Activated CD4-positive, CD25-positive, alpha-beta regulatory T cell (primary cell): ENCODE results near the gene GPR157.

Source experiments
- DNase-seq, 4 experiments: peaks; one replicate each; lab custom pipeline; 2025; lab: John Stamatoyannopoulos, UW

GPR157 gene

GRCh38 chr1:9087411-9088125 is 41.3 kb downstream of the GPR157 start:
- no peak for DNase-seq

DNA sequence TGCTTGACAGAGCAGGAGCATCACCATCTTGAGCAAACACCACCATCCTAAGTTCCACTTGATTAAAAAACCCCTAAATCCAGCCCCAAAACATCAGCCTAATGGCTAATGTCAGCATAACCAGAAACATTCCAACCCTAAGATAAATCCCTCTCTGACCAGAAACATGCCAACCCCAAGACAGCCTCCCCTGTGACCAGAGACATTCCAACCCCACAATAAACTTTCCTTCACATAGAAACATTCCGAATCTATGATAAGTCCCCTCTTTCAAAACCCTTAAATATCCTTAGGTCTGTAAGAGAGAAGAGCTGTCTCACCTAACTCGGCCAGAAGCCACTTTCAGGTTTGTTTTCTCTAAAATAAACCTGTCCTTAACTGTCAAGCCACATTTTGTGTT is 42.1 kb downstream of the GPR157 start:
- no peak for DNase-seq

- no peak for DNase-seq
Observed at GRCh38 chr1:9086045-9086444, 42.9 kb downstream of the GPR157 start.

DNA sequence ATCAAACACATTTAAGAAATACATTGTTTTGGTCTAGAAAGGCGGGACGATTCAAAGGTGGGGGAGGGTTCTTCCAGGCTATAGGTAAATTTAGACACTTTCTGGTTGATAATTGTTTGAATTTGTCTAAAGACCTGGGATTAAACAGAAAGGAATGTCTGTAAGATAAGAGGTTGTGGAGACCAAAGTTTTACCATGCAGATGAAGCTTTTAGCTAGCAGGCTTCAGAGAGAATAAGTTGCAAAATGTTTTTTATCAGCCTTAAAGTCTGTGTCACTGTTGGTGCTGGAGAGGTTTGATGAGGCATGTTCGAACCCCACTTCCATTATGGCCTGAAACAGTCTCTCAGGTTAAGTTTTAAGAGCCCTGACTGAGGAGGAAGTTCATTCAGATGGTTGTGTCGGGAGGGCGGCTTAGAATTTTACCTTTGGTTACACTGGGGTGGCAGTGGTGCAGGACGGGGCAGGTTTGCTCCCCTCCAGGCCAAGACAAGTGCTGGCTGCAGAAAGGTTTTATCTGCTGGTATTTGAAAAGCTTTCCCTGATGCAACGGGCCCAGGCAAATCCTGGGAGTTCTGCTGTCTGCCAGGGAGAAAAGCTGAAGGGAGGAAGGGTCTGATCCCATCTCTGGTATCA is 43.5 kb downstream of the GPR157 start:
- no peak for DNase-seq

GRCh38 chr1:9084906-9085305 is 44.0 kb downstream of the GPR157 start:
- DNase-seq, result no peak

DNA sequence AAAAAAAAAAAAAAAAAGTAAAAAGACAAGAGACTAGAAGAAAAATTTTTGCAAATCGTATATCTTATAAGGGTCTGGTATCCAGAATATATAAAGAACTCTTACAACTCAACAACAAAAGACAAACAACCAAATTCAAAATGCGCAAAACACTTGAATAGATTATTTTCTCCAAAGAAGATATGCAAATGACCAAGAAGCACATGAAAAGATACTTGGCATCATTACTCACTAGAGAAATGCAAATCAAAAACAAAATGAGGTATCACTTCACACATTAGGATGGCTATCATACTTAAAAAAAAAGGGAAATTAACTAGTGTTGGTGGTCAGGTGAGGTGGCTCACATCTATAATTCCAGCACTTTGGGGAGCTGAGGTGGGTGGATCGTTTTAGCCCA is 47.4 kb downstream of the GPR157 start:
- DNase-seq, result no peak

DNA sequence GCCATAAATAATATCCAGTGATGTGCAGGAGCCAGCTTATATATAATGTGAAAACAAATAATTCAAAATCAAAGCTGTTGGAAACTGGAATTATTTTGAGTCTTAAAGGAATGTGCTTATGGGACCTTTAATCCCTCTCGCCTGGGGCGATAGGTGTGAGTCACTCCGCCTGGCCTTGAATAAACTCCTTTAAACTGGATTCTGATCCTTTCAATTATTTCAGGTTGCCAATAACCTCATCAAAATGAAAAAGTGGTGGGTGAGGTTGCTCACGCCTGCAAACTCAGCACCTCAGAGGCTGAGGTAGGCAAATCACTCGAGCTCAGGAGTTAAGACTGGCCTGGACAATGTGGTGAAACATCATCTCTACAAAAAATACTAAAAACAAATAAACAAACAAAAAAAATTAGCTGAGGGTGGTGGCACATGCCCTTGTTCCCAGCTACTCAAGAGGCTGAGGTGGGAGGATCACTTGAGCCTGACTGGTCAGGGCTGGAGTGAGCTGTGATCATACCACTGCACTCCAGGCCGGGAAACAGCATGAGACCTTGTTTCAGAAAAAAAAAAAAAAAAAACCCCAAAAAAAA is 48.1 kb downstream of the GPR157 start:
- DNase-seq, result no peak

DNA sequence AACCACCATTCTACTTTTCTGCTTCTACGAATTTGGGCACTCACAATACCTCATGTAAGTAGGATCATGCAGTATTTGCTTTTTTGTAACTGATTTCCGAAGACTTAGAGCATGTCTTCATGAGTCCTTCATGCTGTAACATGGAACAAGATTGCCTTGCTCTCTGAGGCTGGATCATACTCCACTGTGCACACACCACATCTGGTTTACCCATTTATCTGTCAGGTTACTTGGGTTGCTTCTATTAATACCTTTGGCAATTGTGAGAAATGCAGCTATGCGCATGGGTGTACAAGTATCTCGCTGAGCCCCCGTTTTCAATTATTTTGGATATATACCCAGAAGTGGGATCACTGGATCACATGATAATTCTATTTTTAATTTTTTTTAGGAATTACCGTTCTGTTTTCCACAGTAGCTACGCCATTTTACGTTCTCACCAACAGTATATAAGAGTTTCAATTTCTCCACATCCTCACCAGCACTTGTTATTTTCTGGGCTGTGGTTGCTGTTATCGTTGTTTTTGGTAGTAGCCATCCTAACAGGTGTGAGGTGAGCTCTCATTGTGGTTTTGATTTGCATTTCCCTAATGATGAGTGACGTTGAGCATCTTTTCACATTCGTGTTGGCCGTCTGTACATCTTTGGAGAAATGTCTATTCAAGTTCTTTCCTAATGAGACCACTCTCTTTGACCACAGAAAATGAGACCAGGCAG is 48.8 kb downstream of the GPR157 start:
- DNase-seq, result no peak

DNA sequence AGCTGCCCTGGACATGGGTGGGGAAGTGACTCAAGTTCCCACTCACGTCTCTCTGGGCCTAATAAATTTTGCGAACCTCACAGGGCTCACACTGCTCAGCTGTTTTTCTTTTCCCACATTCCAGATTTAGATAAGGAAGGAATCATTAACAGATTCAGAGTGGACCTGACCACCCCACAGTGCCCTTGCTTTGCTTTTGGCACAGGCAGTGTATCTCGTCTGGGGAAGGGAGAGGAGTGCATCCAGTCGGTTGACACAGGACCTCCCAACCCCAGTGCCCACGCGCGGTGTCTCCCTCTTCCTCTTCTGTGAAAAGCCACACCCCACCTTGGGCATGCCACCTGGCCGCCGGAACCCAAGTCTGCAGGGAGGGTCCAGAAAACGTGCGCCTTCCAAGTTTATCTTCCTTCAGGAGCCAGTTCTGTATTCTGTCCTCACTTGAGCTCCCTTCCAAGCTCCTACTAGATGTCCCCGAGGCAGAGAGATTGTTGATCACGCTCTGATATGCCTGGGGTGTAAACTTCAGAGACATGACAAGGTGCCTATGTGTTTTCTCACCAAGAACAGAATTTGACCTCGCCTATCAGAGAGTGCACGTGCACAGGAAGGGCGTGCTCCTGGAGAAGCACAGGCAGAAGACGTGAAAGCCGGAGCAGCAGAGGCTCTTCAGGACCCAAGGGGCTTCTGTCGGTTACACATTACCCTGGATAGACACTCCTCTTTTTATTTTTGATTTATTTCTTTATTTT is 50.0 kb downstream of the GPR157 start:
- no peak for DNase-seq

DNA sequence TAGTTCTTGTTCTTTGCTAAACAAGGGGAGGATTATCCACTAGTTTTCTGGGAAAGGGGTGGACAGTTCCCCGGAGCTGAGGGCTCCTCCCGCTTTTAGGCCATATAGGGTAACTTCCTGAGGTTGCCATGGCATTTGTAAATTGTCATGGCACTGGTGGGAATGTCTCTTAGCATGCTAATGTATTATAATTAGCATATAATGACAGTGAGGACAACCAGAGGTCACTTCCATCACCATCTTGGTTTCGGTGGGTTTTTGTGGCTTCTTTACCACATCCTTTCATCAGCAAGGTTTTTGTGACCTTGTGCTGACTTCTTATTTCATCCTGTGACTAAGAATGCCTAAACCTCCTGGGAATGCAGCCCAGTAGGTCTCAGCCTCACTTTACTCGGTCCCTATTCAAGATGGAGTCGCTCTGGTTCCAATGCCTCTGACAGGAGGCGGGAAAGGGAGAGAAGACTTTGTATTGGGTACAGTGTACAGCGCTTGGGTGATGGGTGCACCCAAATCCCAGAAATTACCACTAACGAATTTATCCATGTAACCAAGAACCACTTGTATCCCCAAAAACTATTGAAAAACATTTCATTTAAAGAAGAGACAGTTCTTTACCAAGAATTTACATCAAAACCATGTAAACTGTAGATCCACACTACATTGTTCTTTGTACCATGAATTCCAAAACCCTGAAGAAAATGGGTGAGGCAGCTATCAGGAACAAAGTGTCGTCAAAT is 50.7 kb downstream of the GPR157 start:
- DNase-seq, result no peak

DNA sequence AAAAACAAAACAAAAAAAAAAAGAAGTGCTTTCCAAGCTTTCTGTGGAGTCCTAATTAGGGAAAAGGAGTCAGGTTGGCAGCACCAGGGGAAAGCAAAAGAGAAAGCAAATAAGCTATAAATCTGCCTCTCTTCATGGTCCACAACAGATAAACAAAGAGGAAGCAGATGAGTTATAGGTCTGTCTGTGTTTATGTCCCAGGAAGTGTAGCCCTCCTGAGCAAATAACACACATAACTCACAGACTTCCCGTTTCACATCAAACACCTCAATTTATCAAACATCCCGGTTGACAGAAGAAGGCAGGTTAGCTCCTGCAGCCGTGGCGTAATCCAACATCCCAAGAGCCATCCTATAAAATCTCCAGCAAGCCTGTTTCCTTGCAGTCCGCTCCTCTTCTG is 53.9 kb downstream of the GPR157 start:
- no peak for DNase-seq

DNA sequence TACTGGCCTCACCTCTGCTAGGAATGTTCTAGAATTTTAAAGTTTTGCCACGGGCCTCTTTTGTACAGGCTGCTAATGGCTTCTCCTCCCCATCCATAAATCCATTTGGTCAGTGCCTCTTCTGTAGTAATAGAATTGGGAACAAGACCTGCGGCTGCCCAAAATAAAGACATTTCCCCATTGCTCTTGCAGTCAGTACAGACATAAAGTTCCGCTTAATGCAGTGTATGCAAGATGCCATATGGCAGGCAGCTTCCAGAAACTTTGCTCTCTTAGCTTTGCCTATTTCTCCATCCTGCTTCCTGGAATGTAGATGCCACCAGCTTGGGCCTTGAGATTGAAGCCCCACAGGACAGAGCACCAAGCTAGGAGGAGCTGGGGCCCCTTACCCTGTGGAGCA is 55.8 kb downstream of the GPR157 start:
- DNase-seq, result no peak

GRCh38 chr1:9071554-9072235 is 57.2 kb downstream of the GPR157 start:
- DNase-seq, result no peak

- DNase-seq, result no peak
Observed at GRCh38 chr1:9070486-9070885, 58.4 kb downstream of the GPR157 start.

- no peak for DNase-seq
Observed at GRCh38 chr1:9069326-9070100, 59.4 kb downstream of the GPR157 start, which contains the start of gene SLC2A5. Gene SLC2A5 (minus strand): TSS chr1:9069635. CDS start chr1:9069536, 99 bp downstream.

- no peak for DNase-seq
Observed at GRCh38 chr1:9068981-9069325, 59.9 kb downstream of the GPR157 start.

DNA sequence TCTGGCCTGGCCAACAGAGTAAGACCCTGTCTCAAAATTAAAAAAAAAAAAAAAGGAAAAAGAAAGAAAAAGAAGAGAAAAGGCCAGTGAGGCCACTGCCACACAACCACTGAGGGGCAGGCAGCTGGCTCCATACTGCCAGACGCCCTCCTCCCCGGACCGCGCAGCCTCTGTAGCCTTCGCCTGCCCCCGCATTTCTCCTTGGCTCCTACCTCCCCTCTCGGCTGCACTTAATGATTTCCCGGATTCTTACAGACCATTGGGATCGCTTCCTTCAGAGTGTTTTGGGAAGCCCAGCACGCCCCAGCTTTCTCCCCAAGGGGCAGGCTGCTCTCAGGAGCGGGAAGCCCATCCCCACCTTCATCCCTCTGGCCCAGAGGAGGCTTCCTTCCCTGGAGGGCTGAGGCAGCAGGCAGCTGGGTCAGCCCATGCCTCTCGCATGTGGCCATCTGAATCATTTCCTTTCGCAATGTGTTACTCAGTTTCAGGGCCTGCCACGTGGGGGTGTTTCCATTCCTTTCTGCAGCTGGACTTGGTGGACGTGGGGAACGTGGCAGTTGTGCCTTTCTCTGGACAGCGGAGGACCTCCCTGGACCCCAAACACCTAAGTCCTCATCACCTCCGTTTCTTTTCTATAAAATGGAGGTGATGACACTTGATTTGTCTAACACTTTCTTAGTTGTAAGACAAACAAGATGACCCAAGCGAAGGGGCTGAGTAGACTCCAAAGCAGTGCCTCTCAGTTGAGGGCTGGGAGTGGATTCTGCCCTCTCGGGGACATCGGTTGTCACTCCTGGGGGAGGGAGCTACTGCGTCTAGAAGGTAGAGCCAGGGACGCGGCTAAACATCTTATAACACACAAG is 61.7 kb downstream of the GPR157 start:
- no peak for DNase-seq

DNA sequence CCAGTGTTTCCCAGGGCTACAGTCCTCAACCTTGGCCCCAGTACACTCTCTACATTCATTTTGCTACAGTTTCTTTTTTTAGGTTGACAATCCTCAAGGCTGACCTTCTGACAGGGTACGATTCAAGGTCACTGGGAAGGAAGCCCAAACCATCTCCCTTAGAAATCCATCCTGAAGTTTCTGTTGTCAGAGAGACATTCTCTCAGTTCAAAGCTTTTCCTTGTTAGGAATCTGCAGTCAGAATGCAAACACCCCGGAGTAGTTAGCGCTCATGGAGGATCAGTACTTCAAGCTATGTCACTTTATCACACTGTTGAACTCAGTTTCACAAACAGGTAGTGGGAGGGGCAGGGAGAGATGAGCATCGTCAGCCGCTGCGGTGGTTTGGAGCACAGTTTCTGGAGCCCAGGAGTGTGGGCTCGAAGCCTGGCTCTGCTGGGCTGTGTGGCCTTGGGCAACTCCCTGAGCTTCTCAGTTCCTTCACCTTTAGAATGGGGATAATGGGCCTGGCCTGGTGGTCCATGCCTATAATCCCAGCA is 63.6 kb downstream of the GPR157 start:
- no peak for DNase-seq

- DNase-seq, result no peak
Observed at GRCh38 chr1:9062846-9063245, 66.1 kb downstream of the GPR157 start.
